ENCODE measurements around the gene FCHO1. TPM values are rescaled to one million over a fixed set of nuclear protein-coding genes. Genes with fewer than 3 reads are reported as not detected.

Gene FCHO1
- total RNA-seq, 1 donor from 2014 or later = 0.98 TPM

DNA sequence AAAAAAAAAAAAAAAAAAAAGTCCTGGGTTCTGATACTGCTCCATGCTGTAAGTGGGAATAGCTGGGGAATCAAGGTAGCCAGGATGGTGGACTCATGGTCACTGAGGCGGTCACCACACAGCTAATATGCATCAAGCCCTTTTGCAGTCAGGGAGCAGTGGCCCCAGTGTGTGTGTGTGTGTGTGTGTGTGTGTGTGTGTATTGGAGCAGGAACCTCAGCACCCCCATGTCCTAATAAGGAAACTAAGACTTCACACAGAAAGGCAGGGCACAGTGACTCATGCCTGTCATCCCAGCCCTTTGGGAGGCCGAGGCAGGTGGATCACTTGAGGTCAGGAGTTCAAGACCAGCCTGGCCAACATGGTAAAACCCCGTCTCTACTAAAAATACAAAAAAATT is 55.7 kb downstream of the FCHO1 start:
- TF ChIP-seq, protein P1, sequence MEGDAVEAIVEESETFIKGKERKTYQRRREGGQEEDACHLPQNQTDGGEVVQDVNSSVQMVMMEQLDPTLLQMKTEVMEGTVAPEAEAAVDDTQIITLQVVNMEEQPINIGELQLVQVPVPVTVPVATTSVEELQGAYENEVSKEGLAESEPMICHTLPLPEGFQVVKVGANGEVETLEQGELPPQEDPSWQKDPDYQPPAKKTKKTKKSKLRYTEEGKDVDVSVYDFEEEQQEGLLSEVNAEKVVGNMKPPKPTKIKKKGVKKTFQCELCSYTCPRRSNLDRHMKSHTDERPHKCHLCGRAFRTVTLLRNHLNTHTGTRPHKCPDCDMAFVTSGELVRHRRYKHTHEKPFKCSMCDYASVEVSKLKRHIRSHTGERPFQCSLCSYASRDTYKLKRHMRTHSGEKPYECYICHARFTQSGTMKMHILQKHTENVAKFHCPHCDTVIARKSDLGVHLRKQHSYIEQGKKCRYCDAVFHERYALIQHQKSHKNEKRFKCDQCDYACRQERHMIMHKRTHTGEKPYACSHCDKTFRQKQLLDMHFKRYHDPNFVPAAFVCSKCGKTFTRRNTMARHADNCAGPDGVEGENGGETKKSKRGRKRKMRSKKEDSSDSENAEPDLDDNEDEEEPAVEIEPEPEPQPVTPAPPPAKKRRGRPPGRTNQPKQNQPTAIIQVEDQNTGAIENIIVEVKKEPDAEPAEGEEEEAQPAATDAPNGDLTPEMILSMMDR (IDR thresholded peaks at IDR 0.05; ENCODE audit: unreplicated experiment) = no peak
- DNase-seq (ENCODE audit: low spot score, unreplicated experiment) = no peak
- no peaks in the 10 kb centered on the region for H3K4me1 Mint-ChIP-seq (ENCODE audit: low read depth)
- no peaks in the 10 kb centered on the region for H3K36me3 Mint-ChIP-seq (ENCODE audit: insufficient read depth)
- H3K4me3 Mint-ChIP-seq (ENCODE audit: low read depth) = no peak overlapping the region
- no peaks in the 10 kb centered on the region for H3K9me3 Mint-ChIP-seq (ENCODE audit: low read depth)
- H3K27me3 Mint-ChIP-seq = peaks cover 17% of the 10 kb centered on the region
- H3K27ac Mint-ChIP-seq = no peak overlapping the region

DNA sequence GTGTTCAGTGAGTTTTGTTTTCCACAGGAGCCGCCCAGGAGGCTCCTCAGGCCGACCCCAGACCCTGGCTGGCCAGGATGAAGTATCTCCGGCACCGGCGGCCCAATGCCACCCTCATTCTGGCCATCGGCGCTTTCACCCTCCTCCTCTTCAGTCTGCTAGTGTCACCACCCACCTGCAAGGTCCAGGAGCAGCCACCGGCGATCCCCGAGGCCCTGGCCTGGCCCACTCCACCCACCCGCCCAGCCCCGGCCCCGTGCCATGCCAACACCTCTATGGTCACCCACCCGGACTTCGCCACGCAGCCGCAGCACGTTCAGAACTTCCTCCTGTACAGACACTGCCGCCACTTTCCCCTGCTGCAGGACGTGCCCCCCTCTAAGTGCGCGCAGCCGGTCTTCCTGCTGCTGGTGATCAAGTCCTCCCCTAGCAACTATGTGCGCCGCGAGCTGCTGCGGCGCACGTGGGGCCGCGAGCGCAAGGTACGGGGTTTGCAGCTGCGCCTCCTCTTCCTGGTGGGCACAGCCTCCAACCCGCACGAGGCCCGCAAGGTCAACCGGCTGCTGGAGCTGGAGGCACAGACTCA is 56.5 kb downstream of the FCHO1 start:
- no peaks in the 10 kb centered on the region for H3K4me1 Mint-ChIP-seq (ENCODE audit: low read depth)
- H3K36me3 Mint-ChIP-seq (ENCODE audit: insufficient read depth) = no peaks in the 10 kb centered on the region
- DNase-seq (ENCODE audit: low spot score, unreplicated experiment) = no peak
- TF ChIP-seq, protein P1 (IDR thresholded peaks at IDR 0.05; ENCODE audit: unreplicated experiment) = no peak
- H3K27me3 Mint-ChIP-seq = peaks cover 20% of the 10 kb centered on the region
- no peak overlapping the region for H3K27ac Mint-ChIP-seq
- H3K4me3 Mint-ChIP-seq (ENCODE audit: low read depth) = no peak overlapping the region
- H3K9me3 Mint-ChIP-seq (ENCODE audit: low read depth) = no peaks in the 10 kb centered on the region

DNA sequence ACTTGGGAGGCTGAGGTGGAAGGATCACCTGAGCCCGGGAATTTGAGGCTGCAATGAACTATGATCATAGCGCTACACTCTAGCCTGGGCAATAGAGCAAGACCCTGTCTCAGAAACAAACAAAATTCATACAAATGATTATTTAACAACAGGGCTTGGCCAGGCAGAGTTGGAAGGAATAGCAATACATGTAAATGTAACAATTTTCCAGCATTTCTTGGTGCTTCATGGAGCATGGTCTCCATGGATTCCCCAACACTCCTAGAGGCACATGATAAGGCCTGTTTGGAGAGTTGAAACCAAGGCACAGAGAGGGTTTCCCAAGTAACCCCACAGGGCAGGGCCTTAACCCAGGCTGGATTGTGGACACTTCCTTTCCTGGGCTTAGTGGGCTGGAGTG is 59.8 kb downstream of the FCHO1 start:
- H3K4me3 Mint-ChIP-seq (ENCODE audit: low read depth) = no peak overlapping the region
- DNase-seq (ENCODE audit: low spot score, unreplicated experiment) = no peak
- H3K4me1 Mint-ChIP-seq (ENCODE audit: low read depth) = no peaks in the 10 kb centered on the region
- TF ChIP-seq, protein P1 (IDR thresholded peaks at IDR 0.05; ENCODE audit: unreplicated experiment) = no peak
- H3K27me3 Mint-ChIP-seq = peaks cover 20% of the 10 kb centered on the region
- no peak overlapping the region for H3K27ac Mint-ChIP-seq
- H3K36me3 Mint-ChIP-seq (ENCODE audit: insufficient read depth) = no peaks in the 10 kb centered on the region
- H3K9me3 Mint-ChIP-seq (ENCODE audit: low read depth) = no peaks in the 10 kb centered on the region

DNA sequence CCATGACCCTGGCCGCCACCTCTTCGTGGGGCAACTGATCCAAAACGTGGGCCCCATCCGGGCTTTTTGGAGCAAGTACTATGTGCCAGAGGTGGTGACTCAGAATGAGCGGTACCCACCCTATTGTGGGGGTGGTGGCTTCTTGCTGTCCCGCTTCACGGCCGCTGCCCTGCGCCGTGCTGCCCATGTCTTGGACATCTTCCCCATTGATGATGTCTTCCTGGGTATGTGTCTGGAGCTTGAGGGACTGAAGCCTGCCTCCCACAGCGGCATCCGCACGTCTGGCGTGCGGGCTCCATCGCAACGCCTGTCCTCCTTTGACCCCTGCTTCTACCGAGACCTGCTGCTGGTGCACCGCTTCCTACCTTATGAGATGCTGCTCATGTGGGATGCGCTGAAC is 60.4 kb downstream of the FCHO1 start:
- Mint-ChIP-seq H3K9me3 (ENCODE audit: low read depth) (no peaks in the 10 kb centered on the region), H3K27me3 (peaks cover 20% of the 10 kb centered on the region), H3K36me3 (ENCODE audit: insufficient read depth) (no peaks in the 10 kb centered on the region), H3K4me1 (ENCODE audit: low read depth) (no peaks in the 10 kb centered on the region), H3K4me3 (ENCODE audit: low read depth) (no peak overlapping the region), H3K27ac (no peak overlapping the region)
- no peak for DNase-seq (ENCODE audit: low spot score, unreplicated experiment)
- TF ChIP-seq, protein P1 (IDR thresholded peaks at IDR 0.05; ENCODE audit: unreplicated experiment) = no peak

DNA sequence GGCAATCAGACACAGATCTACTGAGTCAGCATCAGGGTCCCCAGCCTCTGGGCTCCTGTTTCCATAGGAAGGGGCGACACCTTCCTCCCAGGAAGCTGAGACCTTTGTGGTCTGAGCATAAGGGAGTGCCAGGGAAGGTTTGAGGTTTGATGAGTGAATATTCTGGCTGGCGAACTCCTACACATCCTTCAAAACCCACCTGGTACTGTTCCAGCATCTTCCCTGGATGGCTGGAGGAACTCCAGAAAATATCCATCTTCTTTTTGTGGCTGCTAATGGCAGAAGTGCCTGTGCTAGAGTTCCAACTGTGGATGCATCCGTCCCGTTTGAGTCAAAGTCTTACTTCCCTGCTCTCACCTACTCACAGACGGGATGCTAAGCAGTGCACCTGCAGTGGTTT is 60.8 kb downstream of the FCHO1 start:
- Mint-ChIP-seq H3K4me1 (ENCODE audit: low read depth) (no peaks in the 10 kb centered on the region), H3K9me3 (ENCODE audit: low read depth) (no peaks in the 10 kb centered on the region), H3K36me3 (ENCODE audit: insufficient read depth) (no peaks in the 10 kb centered on the region), H3K27ac (no peak overlapping the region), H3K4me3 (ENCODE audit: low read depth) (no peak overlapping the region), H3K27me3 (peaks cover 20% of the 10 kb centered on the region)
- no peak for DNase-seq (ENCODE audit: low spot score, unreplicated experiment)
- TF ChIP-seq, protein P1 (IDR thresholded peaks at IDR 0.05; ENCODE audit: unreplicated experiment) = no peak
